ENCODE results near the gene POP5.
A peak's percentile ranks its signal among the peaks of the same experiment; 100 is the strongest.
"Not testable (repeated sequence)": the region's sequence is repeated elsewhere in the genome, so short reads cannot be mapped to it uniquely, and the experiment has no call there.

Gene POP5

DNA sequence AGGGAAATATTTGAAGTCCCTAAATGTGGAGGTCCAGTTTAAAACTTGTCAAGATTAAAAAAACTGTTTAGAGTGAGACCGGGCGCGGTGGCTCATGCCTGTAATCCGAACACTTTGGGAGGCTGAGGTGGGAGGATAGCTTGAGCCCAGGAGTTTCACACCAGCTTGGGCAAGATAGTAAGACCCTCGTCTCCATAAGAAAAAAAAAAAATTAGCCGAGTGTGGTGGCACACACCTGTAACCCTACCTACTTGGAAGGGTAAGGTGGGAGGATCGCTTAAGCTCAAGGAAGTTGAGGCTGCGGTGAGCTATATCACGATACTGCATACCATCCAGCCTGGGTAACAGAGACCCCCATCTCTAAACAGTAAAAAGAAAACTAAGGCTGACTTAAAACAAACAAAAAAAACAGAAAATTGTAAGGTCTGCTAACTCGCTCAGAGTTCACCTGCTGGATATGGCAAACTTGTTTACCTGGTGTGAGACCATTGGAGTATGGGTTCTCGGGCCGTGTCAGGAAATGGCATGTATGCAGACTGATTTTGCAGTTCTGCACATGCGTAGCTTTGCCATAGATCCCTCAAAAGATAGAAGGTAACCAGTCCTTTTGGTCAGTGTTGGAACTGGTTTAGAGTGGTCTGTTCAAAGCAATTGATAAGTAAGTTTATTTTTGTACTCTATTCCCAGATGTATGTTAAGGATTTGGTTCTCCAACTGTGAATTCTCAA, 45.0 kb downstream of the POP5 start:
- peak; percentile 40 for DNase-seq (ENCODE audit: low spot score)

DNA sequence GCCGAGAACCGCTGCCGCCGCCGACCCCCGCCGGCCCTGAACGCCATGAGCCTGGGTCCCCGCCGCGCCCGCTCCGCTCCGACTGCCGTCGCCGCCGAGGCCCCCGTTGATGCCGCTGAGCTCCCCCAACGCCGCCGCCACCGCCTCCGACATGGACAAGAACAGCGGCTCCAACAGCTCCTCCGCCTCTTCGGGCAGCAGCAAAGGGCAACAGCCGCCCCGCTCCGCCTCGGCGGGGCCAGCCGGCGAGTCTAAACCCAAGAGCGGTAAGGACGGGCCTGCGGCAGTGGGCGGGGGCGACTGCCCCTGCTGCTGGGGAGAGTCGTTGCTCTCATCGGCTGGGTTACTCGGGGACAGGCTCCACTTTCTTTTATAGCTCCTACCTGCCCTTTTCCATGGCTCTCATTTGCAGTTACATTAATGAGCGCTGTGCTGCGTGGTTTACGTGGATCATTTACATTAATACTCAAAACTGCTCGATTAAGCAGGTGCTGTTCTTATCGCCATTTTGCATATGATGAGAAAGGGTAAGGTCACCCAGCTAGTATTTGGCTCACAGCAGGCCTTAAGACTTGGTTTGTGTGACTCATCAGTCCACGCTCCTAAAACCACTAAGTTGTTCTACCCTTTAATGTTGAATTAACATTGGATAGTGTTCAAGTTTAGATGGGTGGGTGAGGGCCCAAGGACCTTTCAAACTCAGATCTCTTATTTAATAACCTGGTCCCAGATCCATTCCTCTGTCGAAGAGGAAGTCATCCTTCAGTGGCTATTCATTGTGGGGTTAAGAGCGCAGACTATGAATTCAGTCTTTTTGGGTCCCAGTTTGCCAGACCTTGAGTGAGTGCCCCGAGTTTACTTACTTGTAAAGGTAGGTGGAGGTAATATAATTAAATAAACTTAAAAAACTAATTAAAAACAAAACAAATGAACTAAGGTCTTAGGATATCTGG, 46.2 kb downstream of the POP5 start:
- peak; percentile 30 for DNase-seq (ENCODE audit: low spot score)

DNA sequence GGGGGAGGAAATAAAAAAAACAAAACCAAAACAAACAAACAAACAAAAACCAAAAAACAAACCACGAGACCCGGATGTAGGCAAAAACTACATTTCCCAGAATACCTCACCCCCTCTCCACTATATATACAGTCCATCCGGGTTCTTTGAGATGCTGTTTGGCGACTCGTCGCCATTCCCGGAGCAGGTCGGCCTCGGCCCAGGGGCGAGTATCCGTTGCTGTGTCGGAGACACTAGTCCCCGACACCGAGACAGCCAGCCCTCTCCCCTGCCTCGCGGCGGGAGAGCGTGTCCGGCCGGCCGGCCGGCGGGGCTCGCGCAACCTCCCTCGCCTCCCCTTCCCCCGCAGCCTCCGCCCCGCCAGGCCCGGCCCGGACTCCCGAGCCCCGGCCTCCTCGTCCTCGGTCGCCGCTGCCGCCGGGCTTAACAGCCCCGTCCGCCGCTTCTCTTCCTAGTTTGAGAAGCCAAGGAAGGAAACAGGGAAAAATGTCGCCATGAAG, 46.9 kb downstream of the POP5 start, which contains the start of gene RNF10:
Gene RNF10 (plus strand): TSS at position 154 of the 500 bp plus-strand sequence. CDS start 456 bp downstream, outside the sequence.
- peak; percentile 83 for DNase-seq (ENCODE audit: low spot score)

DNA sequence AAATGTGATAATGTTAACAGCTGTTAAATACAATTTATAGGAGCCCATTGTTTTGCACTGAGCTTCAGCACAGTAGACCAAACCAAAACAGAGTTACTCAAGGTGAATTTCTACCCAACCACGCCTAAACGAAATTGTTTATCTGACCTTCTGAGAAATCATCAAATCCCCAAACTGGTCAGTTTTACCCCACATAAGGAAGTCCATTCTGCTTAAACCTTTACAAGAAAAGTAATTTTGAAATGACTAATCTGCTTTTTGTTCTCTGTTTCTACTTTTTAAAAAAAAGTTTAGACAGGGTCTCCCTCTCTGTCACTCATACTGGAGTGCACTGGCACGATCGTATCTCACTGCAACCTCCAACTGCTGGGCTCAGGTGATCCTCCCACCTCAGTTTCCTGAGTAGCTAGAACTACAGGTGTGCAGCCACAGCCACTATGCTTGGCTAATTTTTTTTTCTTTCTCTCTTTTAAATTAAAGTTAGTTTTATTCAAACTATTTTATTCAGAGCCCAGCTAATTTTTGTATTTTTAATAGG, 48.4 kb downstream of the POP5 start:
- DNase-seq (ENCODE audit: low spot score): no peak

DNA sequence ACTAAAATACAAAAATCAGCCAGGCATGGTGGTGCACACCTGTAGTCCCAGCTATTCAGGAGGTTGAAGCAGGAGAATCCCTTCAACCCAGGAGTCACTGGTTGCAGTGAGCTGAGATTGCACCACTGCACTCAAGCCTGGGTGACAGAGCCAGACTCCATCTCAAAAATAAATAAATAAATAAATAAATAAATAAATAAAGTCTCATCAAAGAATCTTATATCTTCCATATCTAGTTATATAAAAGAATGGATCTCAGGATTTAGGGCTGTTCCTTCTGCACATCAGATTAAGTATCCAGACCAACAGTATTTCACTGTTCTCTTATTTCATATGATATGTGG, 50.8 kb downstream of the POP5 start:
- DNase-seq (ENCODE audit: low spot score): not testable (repeated sequence)

DNA sequence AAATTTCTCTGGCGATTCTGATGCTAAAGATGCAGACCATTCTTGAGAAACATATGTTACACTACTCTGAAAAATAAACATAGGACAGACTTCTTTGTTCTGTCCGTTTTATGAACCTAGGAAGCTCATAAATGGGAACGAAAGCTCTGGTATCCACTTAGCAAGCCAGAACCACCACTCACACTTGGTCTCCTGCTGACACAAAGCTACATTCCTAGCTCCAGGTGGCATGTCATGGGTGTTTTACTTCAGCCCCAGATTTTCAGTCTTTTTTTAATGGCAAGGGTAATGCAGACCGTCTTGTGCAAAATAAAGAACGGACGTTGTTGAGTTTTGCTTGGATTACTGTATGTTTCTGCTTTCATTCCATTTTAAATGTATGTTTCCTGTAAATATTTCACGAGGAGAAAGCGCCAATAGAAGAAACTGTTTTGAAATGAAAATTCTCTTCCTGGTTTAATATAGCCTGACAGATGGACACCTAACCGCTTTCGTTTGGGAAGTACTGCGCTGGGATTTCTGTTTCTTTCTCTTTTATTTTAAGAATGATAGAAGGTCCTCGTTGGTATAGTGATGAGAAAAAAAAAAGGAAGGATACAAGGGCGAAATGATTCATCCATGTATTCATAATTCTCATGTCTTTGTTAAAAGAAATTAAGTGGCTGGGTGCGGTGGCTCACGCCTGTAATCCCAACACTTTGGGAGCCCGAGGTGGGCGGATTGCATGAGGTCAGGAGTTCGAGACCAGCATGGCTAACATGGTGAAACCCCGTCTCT, 51.4 kb downstream of the POP5 start:
- DNase-seq (ENCODE audit: low spot score): no peak

DNA sequence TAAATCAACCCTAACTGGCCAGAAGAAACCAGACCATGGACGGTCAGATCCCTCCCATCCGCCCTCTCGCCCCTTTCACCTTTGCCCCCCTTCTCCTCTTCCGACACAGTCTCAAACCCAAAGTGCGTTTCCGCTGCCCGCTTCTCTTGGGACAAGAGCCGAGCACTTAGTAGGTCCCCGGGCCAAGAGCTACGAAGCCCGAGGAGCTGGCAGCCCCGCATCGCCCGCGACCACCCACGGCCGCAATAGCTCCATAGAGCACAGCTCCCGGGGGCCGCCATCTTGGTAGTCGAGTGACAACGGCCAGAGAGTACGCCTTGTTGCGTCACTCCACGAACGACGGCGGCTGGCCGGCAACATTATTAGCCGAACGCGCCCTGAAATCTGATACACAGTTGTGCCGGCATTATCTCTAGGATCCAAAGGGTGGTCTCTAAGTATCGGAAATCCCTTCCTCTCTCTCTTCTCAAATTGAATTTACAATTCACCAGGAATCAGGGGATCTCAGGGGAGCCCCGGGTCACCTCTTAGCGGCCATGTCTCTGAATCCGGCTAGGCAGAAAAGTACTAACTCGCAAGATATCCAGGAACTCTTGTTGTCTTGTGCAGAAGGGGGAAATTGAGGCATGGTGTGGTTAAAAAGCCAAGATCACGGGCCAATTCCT, 52.2 kb downstream of the POP5 start, which contains the start of gene COQ5:
Gene COQ5 (minus strand): TSS at position 298 of the 665 bp plus-strand sequence. CDS start 17 bp downstream, at position 281.
- peak; percentile 80 for DNase-seq (ENCODE audit: low spot score)

Data from CD4-positive, alpha-beta T cell treated with Interleukin-6 at 100 ng/mL for 8 hours (primary cell).